CD4-positive, alpha-beta T cell treated with Interferon gamma for 1 hour (primary cell): ENCODE results near the gene KCNQ1.

Experiments used
- DNase-seq: peaks from one replicate; pipeline ENCODE4 v3.0.0-alpha.2; 2020

Gene KCNQ1

DNA sequence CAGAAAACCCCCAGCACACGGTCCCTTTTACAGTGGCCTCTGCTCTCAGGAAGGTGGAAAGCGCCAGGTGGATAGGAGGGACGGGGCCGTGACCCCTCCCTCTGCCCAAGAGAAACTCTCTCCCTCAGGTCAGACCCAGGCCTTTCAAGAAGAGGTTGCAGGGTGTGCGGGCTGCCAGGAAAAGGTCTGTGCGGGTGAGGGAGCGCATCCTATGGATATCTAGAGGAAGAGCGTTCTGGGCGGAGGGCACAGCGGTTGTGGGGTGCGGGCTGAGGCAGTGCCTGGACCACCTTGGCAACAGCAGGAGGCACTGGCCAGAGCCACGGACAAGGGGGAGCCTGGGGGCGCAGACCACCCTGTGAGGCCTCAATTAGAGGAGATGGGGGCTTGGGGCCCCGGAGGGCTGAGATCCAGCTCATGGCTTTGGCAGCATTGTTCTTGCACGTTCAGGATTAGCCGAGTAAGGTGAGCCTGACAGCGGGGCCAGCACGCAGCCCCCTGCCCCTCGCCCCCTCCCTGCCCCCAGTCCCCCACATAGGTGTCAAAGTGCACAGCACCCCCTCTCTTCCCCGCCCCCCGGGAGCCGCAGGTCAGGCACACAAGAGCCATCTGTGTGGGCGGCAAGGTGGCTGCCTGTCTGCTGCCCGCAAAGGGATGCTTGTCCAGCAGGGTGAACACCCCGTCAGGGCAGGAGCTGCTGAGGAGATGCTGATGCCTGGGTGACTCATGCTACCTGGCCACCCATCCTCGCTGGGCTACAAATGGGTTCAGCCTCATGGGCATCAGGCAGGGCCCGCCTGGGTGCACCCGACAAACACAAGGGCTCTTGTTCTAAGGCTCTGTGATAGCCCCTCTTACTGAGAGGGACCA, 347.8 kb downstream of the KCNQ1 start:
- DNase-seq: no peak

DNA sequence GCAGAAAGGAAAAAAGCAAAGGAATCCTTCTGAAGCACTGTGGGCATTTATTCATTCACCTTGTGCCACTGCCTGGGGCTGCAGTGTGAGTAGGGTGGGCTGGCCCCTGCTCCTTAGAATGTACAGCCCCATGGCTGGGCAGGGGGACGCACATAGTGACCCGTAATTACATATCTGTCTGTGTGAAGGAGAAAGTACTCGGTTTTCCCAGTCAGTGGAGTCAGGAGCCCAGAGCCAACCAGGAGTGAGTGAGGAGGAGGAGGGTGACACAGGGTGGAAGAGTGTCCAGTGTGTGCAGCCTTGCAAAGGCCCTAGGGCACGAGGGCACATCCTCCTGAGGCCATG, 348.9 kb downstream of the KCNQ1 start:
- DNase-seq: no peak

DNA sequence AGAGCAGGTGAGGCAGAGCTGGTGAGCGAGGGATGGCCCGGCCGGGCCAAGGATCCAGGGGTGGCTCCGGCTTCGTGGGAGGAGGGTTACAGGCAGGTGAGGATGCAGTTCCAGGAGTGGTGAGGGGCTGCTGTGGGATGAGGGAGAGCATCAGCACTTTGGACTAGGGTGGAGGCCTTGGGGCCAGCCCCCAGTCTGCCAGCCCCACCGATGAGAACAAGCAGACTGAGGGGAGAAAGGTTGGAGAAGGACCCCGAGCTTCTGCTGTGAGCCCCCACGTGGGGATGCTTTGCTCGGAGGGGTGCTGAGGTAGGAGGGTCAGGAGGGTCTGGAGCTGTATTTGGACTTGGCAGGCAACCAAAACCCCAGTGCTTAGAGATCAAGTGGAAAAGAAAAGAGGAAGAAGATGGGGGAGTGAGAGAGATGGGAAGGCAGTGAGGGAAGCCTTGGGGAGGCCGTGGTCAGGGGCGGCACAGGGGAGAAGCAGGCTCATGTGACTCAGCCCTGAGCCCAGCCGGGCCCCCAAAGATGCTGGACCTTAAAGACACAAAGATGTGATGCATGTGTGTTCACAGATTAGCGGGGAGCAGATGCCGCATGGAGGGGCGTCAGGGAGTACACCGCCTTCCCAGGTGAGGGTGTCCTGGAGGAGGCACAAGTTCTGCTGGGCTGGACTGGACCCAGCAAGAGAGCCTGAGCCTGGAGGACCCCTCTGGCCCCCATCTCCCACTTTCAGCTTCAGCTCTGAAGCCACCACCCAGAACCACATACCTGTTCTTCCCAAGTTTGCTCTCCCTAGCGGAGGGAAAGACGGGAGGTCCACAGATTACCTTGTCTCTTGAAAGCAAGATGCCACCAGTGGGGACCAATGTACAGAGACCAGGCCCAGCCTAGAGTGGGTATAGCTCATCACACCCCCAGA, 349.5 kb downstream of the KCNQ1 start:
- DNase-seq: no peak

DNA sequence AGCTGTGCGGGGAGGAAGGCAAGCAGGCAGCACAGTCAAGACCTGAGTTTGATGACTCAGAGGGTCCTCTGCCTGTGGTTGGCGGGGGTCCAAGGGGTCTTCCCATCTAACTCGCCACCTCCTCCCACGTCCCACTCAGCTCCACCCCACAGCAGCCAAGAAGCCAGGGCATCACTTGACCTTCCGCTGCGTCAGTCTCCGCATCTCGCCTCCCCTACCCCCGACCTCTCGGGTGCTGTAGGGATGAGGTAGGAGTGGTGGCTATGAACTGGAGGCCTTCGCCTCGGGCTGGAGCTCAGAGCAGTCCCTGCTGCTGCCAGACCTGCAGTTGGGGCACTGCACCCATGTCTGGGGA, 350.1 kb downstream of the KCNQ1 start:
- DNase-seq: no peak

DNA sequence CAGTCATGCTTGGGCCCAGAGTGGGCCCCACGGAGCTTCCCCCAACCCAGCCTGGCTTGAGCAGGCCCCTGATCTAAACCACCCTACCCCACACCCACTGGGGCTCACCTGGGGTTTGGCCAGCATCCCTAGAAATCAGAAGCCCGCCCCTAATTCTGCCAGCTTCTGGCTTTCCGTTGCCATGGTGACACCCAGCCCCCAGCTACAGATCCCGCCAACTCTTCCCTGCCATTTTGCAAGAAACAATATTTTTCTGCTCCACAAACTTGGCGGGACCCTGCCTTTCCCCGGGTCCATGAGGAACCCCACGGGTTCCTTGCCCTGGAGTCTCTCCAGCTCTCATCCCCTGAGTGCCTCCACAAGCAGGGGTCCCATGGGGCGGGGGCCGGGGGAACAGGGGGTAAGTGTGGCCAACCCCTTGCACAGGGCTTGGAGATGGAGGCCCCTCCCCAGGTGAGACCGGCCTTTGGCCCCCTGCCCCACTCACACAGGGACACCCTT, 350.7 kb downstream of the KCNQ1 start:
- DNase-seq: no peak

DNA sequence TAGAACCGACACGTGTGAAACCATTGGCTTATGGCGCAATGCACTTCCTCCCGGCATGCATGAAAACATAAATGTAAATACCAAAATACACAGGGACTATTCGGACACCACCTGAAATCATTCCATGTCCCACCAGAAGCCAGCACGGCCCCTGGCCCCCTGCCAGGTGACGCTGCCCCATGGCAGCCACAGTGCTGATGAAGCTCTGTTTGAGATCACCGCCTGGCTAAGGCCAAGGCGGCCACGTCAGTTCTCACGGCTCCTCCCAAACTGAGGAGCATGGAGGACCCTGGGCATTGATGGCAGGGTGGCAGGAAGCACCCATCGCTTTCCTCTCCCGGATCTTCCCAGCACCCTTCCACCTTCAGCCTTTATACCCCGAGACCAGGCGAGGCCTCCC, 351.3 kb downstream of the KCNQ1 start:
- DNase-seq: no peak

DNA sequence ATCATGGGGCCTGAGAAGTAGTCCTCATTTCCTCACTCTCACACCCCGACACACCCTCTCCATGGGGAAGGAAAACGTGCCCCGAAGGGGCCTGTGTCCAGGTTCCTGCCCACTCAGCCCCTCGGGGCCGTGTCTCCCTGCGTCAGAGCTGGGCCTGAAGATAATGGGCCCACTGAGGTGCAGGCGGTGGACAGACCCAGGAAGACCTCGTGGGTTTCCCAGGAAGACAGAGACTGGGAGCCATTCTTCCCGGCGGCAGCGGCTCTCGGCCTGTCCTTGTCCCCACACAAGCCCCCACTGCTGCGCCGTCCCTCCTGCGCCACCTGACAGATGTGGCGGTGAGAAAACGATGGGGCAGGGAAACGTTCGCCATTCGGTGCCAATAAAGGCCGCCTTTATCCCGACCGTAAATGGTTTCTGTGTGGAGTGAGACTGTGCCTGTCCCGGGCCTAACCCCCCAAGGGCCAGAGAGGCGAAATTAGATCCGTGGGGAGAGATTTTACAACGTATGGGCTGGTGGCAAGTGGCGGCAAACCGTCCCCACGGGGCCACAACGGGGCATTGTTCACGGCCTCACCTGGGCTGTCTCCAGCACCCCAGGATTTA, 351.8 kb downstream of the KCNQ1 start:
- no peak for DNase-seq

DNA sequence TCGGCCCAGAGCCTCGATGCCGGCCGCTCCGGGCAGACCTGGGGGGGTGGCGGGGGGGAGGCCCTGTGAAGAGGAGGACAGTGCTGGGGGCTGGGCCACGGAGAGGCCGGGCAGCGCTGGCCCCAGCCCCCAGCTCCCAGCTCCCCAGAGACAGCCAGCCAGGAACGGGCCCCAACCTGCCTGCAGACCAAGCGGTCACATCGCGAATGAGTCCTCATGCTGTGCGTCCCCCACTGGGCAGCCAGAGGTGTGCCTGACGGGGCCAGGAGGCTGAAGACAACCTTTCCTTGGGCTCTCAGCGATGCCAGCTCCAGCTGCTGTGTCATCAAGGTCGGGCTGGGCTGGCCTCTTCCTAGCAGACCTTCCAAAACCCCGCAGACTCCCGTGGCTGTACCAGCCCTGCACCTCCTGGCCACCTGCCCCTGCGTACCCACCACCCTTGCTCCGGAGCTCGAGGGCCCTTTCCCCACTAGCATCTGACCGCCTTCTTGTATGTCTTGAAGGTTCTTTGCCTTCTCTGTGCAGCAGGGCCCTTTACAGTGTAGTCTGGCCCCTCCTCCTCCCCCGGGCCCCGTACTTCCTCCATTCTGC, 352.4 kb downstream of the KCNQ1 start:
- no peak for DNase-seq

DNA sequence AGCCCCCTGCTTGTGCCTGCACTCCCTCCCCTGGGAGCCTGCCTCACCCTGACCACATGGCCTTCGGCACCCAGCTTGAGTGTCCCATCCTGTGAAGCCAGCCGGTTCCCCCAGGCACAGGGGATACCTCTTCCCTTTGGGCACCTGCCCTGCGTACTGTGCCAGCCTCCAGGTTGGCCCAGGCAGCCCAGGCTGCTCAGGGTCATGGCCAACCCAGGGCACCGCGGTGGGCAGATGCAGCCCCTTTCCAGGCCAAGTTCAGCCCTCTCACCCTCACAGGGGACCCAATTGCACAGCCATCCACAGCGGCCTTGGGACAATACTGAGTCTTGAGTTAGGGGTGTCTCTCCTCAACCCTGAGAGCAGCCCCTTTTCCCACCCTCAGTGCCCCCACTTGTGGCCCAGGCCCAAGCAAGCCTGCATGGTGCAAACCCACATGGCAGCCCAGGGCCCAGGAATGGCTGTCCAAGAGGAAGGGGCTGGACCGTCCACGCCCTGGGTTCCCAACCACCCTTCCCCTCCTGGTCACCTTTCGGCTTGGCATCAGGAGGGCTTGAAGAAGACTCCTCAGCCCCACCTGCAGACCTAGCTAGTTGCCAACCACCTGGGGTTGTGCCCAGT, 353.0 kb downstream of the KCNQ1 start:
- no peak for DNase-seq

DNA sequence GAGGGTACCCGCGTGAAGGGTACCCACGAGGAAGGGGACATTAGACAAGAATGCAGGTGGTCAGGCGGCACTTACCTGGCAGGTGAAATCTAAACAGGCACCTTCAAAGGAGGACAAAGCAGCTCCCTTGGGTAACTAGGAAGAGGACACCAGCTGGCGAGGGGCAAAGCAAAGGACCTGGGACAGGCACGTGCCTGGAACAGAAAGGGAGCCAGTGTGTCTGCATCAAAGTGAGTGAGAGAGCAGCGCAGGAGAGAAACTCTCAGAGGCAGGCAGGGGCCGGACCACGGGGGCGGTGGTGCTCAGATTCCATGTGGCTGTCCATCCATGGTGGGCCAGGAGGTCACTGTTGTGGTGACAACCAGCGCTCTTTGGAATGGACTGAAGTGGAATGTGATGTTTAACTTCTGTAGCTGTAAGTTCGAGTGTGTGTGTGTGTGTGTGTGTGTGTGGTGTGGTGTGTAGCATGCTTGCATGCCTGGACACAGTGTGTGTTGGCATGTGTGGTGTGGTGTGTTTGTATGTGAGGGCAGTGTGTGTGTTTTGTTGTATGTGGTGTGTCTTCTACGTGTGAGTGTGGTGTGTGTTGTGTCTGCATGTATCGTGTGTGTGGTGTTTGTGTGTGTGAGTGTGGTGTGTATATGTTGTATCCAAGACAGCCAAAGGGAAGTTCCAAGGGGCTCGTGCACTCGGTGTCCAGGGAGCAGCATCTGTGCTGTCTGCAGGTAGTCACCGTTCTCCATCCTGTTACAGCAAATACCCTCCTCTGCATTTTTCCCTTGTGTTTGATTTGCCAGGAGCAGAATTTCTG, 354.3 kb downstream of the KCNQ1 start:
- DNase-seq: no peak

DNA sequence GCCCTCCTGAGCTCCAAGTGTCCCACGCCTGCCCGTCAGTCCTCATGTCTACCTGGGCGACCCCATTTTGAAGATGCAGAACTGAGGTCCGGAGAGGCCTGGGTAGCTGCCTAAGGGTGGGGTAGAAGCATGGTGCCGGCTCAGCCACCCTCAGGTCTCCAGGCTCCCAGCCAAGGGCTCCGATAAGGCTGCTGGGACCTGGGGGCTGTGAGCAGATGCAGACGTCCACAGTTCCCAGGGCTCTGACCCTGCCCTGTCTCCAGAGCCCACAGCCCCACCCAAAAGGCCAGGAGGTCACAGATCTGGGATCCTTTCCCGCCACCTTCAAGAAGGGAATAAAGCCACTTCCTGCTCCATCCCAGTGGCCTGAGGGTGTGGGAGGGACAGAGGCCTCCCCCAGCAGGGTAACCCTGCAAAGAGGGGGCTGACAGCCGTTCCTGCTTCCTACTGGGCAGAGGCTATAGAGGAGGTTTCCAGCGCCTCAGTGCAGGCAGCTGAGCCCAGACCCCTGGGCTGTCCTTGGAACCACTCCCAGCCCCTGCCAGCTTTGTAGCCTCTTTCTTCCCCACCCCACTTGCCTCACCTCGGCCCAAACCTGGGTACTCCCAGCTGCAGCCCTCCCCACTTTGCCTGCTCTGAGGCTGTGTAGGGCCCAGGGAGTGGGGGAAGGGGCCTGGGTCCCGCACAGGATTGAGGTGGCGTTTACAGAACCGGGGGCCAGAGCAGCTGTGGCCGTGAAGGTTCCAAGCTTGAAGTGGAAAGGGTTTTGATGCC, 355.3 kb downstream of the KCNQ1 start:
- DNase-seq: no peak

DNA sequence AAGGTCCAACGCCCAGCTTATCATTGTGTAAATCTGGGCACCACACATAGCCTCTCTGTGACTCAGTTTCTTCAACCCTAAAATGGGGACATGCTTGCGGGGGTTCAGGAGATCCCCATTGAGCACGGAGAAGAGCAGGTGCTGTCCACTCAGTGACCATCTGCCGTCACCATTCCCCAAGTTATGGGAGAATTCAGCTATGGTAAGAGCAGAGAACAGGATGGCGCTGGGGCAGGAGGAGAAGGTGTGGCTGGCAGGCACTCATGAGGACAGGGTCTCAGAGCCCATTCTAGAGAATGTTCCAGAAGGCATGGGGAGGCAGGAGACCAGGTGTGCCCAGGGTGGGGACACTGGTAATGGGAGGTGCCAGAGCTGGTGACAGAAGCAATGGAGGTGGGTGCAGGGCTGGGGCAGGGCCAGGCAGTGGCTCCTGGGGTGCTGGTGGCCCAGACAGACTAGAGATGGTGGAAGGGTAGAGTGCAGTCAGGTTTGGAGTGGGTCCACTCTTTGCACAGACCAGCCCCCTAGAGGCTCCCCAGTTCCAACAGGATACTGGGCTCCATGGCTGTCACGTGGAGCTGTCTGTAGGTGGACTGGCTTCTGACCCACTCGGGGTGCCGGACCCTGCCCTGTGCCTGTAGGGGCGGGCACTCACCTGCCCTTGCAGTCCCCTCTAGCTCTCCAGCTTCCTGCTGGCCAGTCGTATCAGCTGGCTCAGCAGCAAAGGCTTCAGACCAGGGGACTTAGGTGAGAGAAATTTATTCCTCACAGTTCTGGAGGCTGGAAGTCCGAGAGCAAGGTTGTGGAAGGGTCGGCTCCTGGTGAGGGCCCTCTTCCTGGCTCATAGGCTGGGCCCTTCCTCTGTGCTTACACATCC, 356.1 kb downstream of the KCNQ1 start:
- no peak for DNase-seq

DNA sequence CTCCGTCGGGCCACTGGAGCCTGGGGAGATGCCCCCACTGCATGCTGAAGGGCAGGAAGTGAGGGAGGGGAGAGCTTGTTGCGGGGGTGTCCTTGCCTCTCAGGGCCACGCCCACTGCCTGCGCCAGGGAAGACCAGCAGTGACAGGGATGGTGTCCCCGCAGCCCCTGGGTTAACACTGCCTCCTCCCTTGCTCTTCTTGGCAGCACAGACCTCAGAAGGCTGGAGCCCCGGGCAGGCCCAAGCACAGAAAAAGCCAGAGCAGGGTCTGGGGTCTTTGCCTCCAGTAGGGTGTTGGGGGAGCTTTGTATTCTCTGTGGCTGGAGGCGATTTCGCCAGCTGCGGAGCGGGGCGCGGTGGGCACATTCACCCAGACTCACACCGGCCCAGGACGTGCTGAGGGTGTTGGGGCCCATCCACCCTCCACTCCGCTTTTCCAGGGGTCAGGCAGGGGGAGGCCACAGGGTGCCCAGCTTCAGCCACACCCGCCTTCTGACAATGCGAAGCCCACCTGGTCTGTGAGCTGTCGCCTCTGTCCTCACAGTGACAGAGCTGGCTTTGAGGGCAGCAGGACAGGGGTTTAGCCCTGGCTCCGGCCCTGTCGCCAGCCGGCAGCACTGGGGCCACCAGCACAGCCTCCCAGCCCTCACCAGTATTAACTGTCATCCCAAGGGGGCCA, 357.0 kb downstream of the KCNQ1 start:
- DNase-seq: no peak

DNA sequence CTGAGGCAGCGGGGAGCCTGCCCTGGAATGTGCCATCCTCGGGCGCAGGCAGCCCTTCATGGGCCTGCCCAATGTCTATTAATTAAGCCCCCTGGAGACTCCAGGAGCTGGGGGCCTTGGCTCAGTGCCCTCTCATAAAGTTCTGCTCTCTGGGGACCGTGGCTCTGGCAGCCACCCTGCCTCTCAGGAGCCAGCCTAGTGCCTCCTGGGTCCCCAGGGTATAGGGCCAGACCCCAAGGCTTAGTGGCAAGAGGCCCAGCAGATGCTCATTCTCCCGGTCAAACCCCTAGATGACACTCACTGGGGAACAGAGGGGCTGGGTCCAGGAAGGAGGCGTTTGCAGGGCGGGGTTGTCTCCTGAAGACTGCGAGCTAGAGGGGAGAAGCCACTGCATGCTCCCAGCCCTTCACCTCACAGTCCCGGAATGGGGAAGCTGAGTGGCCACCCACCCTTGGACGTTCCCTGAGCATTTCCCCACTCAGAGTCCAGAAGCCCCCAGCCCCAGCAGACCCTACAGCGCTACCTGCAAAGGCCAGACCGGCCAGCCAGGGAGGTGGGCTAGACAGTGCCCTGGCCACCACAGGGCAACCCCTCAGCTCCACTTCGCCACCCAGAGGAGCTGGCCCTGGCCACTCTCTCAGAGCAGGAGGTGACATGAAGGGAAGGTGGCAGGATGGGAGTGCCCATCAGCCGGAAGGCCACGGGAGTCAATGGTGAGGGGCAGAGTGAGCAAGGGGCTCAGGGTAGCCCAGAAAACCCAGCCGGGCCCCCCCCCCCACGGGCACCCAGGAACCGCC, 357.8 kb downstream of the KCNQ1 start:
- no peak for DNase-seq

DNA sequence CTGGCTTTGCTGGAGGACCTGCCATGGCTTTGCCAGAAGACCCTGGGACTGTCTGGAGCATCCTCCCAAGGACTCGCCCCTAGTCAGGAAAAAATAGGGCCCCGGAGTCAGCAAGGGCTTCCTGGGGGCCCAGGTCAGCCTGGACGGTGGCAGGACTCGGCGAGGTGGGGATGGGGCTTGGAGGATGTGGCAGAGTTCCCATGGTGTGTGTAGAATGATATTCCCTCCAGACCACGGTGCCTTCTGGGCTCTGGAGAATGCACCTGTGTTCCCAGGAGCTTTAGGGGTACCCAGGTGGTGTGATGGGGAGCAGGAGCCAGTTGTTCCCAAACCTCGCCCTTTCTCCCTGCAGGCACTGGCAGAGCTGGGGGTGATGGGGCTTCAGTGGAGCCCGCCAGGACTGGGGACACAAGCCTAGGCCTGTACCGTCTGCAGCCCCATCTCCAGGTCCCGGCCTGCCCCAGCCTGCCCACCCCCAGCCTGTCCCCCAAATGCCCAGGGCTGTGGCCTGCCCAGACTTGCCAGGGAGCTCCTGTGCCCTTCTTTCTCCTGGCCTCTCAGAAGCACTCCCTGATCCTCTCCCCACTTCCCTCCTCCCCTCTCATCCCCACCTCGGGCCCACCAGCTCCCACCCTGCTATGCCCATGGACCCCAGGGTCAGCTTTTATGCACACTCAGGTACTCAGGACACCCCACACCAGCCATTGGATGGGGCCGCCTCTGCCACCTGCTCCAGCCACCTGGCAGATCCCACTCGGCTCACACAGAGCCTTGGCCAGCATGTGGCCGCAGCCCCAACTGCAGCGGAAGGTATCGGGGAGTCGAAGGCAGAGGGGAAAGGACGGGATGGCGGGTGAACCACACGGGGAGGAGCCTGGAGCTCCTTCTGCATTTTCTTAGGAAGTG, 358.6 kb downstream of the KCNQ1 start:
- DNase-seq: no peak

DNA sequence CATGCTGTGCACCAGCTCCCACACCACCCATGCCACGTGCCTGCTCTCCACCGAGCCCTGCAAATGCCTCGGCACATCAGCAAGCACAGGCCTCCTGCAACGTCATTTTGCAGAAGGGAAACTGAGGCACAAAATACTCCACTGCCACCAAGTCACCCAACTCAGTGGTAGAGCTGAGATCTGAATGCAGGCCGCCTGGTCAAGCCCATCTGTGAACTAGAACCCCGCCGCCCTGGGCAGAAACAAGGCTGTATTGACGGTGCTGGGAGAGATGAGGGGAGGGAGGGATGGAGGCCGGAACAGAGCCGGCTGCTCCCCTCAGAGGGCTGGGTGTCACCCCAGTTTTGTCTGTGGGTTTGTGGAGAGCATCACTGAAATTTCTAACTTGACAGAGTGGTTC, 359.4 kb downstream of the KCNQ1 start:
- DNase-seq: no peak

DNA sequence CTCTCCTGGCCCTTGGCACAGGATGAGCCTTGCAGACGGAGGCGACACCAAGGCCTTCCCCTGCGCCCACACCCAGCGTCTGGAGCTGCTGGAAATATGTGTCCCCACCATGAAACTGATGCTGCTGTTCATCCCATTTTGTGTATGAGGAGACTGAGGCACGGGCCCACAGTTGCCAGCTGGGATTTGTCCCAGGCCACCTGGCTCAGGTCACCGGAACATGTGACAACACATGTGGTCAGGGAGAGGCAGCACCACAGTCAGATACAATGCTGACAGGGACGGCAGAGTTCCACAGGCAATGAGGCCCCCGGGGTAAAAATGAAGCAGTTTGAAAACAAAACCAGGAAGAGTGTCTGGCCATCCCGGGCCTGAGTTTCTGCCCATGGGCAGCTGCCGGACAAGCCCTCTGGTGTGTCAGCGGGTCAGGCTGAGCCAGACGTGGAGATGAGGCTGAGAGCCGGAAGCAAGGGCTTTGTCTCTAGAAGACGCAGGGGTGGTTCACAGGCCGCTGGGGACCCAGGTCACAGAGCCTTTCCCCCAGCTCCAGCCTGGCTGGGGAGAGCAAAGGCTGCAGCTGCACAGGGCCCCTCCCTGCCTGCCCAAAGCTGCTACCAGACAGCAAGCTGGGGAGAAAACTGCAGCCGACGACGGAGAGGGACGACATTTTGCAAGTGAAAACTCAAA, 360.0 kb downstream of the KCNQ1 start:
- DNase-seq: no peak
